Heart left ventricle (tissue), 13 donors: Measurements from ENCODE around the gene DAB2IP.

Source experiments
- CTCF ChIP-seq, 12 donors: fragments of 200-600 bp; sonication (generic) in 4 of 12; IDR thresholded peaks; one replicate each; pipeline versions ENCODE4 v1.5.0 to v1.8.0; 2018 to 2022; ENCODE audit warnings: antibody characterized with exemption in 12 of 12, mild to moderate bottlenecking in 5 of 12
- POLR2A ChIP-seq, 2 donors: fragments of 450-650 bp; IDR thresholded peaks; one replicate each; pipeline ENCODE4 v1.6.1; 2017; ENCODE audit warnings: antibody characterized with exemption in 2 of 2, mild to moderate bottlenecking in 2 of 2, moderate library complexity in 2 of 2
- donor health status: ischemic (EF 13 %, LVEDD 7.1; RV severe dilation, severe dysfunction).
- donor health status: DM: no; HTN: yes; CAD: no.
- donor health status: DM: no; HTN: no; CAD: no.
- donor health status: ischemic (EF 25% LVEDD 6.9; RV normal size, moderate dysfunction).
- donor health status: ischemic (EF 25% LVEDD 5.7; RV mildly dilated, moderate dysfunction).
- donor health status: ischemic (EF 35%, LVEDD 5.7; RV mildly dilated, moderate dysfunction).
- donor health status: nonischemic (EF 11% LVEDD 7.7; RV severe dilation, severe dysfunction).
- donor health status: DM: yes; HTN: yes; CAD: no.
- donor health status: PGD.
- donor health status: ischemic (EF 29% LVEDD 5.4; RV normal size, mild dysfunction).
- donor health status: nonischemic (EF 23%, LVEDD 6.1; RV moderate dilation, normal function).

GRCh38 chr9:121694001-121694400, 42.6 kb downstream of the DAB2IP start:
- TF ChIP-seq CTCF (IDR thresholded peaks at IDR 0.05): no peak
- TF ChIP-seq POLR2A (IDR thresholded peaks at IDR 0.05): no peak
